GM12864 (cell line): Measurements from ENCODE around the gene DEF6.

Experiments
- DNase-seq: peaks from one replicate; pipeline ENCODE4 v3.0.0-alpha.2; 2011; ENCODE audit warnings: low read depth
- H3K4me3 ChIP-seq: 2 replicates; pipeline ENCODE4 v1.5.1; 2011; ENCODE audit warnings: mild to moderate bottlenecking, low read depth, low read length, control low read depth
- TF ChIP-seq, protein P1 (sequence below): IDR thresholded peaks from 2 replicates; pipeline ENCODE4 v1.5.1; 2011; ENCODE audit warnings: low read depth, mild to moderate bottlenecking, moderate library complexity, low read length, control low read depth, inconsistent platforms; ENCODE audit errors: missing control alignments

Gene DEF6, protein sequence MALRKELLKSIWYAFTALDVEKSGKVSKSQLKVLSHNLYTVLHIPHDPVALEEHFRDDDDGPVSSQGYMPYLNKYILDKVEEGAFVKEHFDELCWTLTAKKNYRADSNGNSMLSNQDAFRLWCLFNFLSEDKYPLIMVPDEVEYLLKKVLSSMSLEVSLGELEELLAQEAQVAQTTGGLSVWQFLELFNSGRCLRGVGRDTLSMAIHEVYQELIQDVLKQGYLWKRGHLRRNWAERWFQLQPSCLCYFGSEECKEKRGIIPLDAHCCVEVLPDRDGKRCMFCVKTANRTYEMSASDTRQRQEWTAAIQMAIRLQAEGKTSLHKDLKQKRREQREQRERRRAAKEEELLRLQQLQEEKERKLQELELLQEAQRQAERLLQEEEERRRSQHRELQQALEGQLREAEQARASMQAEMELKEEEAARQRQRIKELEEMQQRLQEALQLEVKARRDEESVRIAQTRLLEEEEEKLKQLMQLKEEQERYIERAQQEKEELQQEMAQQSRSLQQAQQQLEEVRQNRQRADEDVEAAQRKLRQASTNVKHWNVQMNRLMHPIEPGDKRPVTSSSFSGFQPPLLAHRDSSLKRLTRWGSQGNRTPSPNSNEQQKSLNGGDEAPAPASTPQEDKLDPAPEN

DNA sequence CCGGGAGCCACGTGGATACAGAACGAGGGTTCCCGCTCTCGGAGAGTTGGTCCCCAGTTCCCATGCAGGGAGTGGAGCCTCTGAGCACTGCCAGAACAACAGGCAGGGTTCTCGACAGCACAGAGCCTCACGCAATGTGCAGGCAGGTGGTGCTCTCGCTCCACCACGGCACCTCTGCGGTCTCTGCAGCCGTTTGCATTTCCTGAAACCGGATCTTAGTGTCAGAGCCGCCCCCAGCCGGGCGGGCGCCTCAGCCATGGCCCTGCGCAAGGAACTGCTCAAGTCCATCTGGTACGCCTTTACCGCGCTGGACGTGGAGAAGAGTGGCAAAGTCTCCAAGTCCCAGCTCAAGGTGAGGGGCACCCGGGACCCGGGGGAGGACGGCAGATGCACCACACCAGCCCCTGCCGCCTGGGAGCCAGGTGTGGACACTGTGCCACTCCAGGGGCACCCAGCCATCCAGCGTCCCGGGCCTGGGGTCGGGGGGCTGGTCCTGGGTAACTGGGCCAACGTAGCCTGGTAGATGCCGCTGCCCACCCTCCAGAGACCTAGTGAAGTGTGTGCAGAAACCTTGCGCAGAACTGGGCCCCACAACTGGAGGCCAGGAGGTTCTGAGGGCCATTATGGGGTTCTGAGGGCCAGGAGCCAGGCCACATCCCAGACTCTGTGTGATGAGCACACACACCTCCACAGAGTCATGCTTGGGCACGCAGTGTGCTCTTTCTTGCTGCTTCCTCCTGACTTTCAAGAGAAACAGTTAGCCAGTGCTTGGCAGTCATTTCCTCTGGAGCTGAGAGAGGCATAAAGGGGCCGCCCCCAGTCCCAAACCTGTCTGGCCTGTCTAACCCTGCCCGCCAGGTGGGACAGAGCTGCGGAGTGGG, at the start of gene DEF6:
Gene DEF6 (plus strand): TSS at position 218 of the 881 bp plus-strand sequence. CDS start 39 bp downstream, at position 257.
- peak within 1 kb of the TSS; percentile 93 for H3K4me3 ChIP-seq
- TF ChIP-seq, protein P1, sequence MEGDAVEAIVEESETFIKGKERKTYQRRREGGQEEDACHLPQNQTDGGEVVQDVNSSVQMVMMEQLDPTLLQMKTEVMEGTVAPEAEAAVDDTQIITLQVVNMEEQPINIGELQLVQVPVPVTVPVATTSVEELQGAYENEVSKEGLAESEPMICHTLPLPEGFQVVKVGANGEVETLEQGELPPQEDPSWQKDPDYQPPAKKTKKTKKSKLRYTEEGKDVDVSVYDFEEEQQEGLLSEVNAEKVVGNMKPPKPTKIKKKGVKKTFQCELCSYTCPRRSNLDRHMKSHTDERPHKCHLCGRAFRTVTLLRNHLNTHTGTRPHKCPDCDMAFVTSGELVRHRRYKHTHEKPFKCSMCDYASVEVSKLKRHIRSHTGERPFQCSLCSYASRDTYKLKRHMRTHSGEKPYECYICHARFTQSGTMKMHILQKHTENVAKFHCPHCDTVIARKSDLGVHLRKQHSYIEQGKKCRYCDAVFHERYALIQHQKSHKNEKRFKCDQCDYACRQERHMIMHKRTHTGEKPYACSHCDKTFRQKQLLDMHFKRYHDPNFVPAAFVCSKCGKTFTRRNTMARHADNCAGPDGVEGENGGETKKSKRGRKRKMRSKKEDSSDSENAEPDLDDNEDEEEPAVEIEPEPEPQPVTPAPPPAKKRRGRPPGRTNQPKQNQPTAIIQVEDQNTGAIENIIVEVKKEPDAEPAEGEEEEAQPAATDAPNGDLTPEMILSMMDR: peak; percentile 94
- peak; percentile 81 for DNase-seq

DNA sequence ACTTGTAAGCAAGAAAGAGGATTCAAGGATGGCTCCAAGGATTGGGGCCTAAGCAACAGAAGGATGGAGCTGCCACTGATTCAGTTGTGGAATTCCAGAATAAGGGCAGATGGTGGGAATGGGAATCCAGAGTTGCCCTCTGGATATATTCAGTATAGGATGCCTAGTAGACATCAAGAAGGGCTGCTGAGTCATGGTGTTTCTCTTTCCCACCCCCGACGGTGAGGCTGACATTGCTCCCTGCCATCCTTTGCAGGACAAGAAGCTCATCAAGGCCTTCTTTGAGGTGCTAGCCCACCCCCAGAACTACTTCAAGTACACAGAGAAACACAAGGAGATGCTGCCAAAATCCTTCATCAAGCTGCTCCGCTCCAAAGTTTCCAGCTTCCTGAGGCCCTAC, 49.3 kb upstream of the DEF6 start:
- TF ChIP-seq, protein P1: no peak
- H3K4me3 ChIP-seq: no peak overlapping the region
- DNase-seq: no peak

DNA sequence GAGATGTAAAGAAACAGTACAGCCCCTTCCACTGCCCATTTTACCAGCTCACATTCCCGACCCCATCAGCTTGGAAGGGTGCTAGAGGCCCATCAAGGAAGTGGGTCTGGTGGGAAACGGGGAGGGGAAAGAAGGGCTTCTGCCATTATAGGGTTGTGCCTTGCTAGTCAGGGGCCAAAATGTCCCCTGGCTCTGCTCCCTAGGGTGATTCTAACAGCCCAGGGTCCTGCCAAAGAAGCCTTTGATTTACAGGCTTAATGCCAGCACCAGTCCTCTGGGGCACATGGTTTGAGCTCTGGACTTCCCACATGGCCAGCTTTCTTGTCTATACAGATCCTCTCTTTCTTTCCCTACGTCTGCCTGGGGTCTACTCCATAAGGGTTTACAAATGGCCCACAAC, 48.7 kb upstream of the DEF6 start:
- TF ChIP-seq, protein P1: no peak
- no peak for DNase-seq

DNA sequence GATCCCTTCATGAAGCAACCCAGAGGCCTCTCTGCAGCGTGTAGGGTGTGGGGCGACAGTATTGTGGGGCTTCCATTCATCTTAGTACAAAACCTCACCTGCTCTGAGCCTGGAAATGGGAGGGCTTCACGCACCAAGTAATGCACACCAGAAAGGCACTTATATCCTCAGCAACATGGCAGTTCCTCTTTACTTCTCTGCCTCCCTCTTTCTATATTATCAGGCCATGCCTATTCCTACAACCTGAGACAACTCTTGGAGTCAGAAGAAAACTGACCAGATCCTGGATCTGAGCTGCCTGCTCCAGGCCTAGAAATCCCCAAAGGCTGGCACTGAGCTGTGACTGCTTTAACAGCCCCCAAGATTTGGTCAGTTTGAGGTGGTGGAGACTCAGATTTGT, 45.7 kb upstream of the DEF6 start:
- TF ChIP-seq, protein P1: no peak
- H3K4me3 ChIP-seq: no peak overlapping the region
- no peak for DNase-seq

More for the DNA sequence above, 48.7 kb upstream of the DEF6 start:
- no peak overlapping the region for H3K4me3 ChIP-seq

DNA sequence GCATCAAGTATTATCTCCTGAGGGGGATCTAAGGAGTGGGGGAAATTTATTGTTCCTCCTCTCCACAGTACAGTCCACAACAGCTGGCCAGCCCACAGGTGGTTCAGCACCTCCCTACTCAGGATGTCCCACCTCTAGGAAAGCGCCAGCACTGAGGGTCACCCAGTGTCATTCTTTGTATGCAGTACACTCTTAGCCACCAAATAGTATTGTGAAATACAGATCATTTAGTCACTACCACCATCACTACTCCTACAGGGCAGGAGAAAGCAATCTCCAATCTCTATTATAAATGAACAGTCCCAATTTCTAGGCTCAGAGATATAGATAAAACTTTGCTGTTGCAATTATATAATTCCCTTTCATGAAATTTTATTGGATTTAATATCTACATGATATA, 44.4 kb upstream of the DEF6 start:
- TF ChIP-seq, protein P1: no peak
- DNase-seq: no peak

DNA sequence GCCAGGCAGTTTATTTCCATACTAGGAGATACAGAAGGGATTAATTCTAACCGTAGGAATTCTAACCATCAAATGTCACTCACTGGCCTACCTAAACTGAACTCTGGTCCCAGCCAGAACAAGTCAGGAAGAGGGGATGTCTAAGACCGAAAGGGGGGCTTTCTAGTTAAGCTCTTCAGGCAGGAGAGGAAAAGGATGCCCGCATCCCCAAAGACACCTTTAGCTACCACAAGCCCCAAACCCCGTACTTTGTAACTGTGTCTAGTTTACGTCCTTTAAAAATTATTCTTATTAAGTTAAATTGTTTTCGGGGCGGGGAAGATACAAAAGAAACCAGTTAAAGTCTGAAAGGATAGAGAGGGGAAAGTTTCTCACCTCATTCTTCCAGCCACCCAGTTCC, 39.3 kb upstream of the DEF6 start:
- TF ChIP-seq, protein P1: no peak
- DNase-seq: no peak
- H3K4me3 ChIP-seq: peak overlapping the region; percentile 70

More for the DNA sequence above, 44.4 kb upstream of the DEF6 start:
- no peak overlapping the region for H3K4me3 ChIP-seq
